ENCODE data around the gene MCRIP1. TPM values are rescaled to one million over a fixed set of nuclear protein-coding genes. Genes with fewer than 3 reads are reported as not detected.

Gene MCRIP1
- total and polyA plus RNA-seq, 2 of the 13 experiments (the other 11 are each of a cell fraction or from before 2014, with no cell fraction given) = 79.7 to 84.9 TPM

DNA sequence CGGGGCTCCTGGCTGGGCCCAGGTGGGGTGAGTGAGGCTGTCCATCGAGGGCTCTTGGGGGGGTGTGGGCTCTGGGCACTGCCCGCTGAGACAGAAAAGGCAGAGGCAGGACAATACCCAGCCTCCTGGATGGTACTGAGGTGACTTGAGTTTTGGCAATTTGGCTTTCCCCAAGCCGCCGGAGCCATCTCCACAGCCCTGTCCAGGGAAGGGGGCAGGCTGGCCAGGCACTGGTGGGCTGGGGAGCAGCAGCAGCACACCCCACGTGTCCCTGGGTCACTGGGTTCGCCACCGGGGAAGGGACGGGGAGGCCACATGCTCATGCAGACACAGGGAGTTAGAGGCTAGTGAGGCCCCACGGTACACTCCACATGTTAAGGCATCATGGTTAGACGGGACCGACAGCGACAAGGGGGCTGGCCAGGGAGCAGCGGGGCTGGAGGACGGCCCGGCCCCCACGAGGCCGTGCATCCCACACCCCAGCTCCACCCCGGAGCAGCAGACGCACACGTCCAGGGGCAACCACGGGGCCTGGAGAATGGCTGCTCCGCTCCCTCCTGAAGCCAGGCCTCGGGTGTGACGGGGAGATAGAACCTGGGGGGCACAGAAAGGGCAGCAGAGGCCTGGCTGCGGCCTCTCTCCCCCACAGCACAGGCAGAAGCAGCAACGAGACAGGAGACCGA, 35.0 kb upstream of the MCRIP1 start (continued):
- TF ChIP-seq, protein P1, sequence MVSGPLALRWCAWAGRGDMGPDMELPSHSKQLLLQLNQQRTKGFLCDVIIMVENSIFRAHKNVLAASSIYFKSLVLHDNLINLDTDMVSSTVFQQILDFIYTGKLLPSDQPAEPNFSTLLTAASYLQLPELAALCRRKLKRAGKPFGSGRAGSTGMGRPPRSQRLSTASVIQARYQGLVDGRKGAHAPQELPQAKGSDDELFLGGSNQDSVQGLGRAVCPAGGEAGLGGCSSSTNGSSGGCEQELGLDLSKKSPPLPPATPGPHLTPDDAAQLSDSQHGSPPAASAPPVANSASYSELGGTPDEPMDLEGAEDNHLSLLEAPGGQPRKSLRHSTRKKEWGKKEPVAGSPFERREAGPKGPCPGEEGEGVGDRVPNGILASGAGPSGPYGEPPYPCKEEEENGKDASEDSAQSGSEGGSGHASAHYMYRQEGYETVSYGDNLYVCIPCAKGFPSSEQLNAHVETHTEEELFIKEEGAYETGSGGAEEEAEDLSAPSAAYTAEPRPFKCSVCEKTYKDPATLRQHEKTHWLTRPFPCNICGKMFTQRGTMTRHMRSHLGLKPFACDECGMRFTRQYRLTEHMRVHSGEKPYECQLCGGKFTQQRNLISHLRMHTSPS (CRISPR knock-in tag; IDR thresholded peaks at IDR 0.05; ENCODE audit: low read depth) = no peak
- TF ChIP-seq POLR2A (IDR thresholded peaks at IDR 0.05; ENCODE audit: insufficient read depth in 1 of 2, low read depth in 2 of 2, low read length in 2 of 2) (peak in 1 of 2 experiments; percentile 71; a peak in 2 of 4 replicates), JDP2 (CRISPR knock-in tag; IDR thresholded peaks at IDR 0.05; ENCODE audit: borderline replicate concordance) (no peak; the same call in 1 of the 2 replicates), ZNF703 (CRISPR knock-in tag; IDR thresholded peaks at IDR 0.05; ENCODE audit: borderline replicate concordance) (0 out of 2 replicates have a peak, but pooled peaks have one; percentile 13), KDM2A (CRISPR knock-in tag; IDR thresholded peaks at IDR 0.05; ENCODE audit: borderline replicate concordance, low read depth) (peak; percentile 41; the same call in 1 of the 2 replicates), GPN1 (CRISPR knock-in tag; IDR thresholded peaks at IDR 0.05; ENCODE audit: borderline replicate concordance) (no peak), SMYD3 (CRISPR knock-in tag; IDR thresholded peaks at IDR 0.05) (peak; percentile 53; the same call in 1 of the 2 replicates), FOXA3 (CRISPR knock-in tag; IDR thresholded peaks at IDR 0.05) (0 out of 2 replicates have a peak, but pooled peaks have one; percentile 13), ZNF333 (CRISPR knock-in tag; IDR thresholded peaks at IDR 0.05; ENCODE audit: borderline replicate concordance) (no peak), ZSCAN20 (CRISPR knock-in tag; IDR thresholded peaks at IDR 0.05; ENCODE audit: borderline replicate concordance) (0 out of 2 replicates have a peak, but pooled peaks have one; percentile 40), ZNF713 (CRISPR knock-in tag; IDR thresholded peaks at IDR 0.05) (no peak), ATAD3A (CRISPR knock-in tag; IDR thresholded peaks at IDR 0.05) (no peak), TCF7L2 (IDR thresholded peaks at IDR 0.05; ENCODE audit: low read depth, low read length) (no peak), ERF (CRISPR knock-in tag; IDR thresholded peaks at IDR 0.05) (0 out of 2 replicates have a peak, but pooled peaks have one; percentile 8), GABPB1 (CRISPR knock-in tag; IDR thresholded peaks at IDR 0.05) (peak; percentile 31; the same call in 1 of the 2 replicates)
- TF ChIP-seq, protein P2, sequence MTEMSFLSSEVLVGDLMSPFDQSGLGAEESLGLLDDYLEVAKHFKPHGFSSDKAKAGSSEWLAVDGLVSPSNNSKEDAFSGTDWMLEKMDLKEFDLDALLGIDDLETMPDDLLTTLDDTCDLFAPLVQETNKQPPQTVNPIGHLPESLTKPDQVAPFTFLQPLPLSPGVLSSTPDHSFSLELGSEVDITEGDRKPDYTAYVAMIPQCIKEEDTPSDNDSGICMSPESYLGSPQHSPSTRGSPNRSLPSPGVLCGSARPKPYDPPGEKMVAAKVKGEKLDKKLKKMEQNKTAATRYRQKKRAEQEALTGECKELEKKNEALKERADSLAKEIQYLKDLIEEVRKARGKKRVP (CRISPR knock-in tag; IDR thresholded peaks at IDR 0.05) = peak in 1 of 2 experiments; percentile 23; a peak in 1 of 4 replicates
- TF ChIP-seq, protein P3, sequence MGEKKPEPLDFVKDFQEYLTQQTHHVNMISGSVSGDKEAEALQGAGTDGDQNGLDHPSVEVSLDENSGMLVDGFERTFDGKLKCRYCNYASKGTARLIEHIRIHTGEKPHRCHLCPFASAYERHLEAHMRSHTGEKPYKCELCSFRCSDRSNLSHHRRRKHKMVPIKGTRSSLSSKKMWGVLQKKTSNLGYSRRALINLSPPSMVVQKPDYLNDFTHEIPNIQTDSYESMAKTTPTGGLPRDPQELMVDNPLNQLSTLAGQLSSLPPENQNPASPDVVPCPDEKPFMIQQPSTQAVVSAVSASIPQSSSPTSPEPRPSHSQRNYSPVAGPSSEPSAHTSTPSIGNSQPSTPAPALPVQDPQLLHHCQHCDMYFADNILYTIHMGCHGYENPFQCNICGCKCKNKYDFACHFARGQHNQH (CRISPR knock-in tag; IDR thresholded peaks at IDR 0.05) = no peak
- TF ChIP-seq, protein P4, sequence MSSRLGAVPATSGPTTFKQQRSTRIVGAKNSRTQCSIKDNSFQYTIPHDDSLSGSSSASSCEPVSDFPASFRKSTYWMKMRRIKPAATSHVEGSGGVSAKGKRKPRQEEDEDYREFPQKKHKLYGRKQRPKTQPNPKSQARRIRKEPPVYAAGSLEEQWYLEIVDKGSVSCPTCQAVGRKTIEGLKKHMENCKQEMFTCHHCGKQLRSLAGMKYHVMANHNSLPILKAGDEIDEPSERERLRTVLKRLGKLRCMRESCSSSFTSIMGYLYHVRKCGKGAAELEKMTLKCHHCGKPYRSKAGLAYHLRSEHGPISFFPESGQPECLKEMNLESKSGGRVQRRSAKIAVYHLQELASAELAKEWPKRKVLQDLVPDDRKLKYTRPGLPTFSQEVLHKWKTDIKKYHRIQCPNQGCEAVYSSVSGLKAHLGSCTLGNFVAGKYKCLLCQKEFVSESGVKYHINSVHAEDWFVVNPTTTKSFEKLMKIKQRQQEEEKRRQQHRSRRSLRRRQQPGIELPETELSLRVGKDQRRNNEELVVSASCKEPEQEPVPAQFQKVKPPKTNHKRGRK (CRISPR knock-in tag; IDR thresholded peaks at IDR 0.05) = no peak
- TF ChIP-seq, protein P5, sequence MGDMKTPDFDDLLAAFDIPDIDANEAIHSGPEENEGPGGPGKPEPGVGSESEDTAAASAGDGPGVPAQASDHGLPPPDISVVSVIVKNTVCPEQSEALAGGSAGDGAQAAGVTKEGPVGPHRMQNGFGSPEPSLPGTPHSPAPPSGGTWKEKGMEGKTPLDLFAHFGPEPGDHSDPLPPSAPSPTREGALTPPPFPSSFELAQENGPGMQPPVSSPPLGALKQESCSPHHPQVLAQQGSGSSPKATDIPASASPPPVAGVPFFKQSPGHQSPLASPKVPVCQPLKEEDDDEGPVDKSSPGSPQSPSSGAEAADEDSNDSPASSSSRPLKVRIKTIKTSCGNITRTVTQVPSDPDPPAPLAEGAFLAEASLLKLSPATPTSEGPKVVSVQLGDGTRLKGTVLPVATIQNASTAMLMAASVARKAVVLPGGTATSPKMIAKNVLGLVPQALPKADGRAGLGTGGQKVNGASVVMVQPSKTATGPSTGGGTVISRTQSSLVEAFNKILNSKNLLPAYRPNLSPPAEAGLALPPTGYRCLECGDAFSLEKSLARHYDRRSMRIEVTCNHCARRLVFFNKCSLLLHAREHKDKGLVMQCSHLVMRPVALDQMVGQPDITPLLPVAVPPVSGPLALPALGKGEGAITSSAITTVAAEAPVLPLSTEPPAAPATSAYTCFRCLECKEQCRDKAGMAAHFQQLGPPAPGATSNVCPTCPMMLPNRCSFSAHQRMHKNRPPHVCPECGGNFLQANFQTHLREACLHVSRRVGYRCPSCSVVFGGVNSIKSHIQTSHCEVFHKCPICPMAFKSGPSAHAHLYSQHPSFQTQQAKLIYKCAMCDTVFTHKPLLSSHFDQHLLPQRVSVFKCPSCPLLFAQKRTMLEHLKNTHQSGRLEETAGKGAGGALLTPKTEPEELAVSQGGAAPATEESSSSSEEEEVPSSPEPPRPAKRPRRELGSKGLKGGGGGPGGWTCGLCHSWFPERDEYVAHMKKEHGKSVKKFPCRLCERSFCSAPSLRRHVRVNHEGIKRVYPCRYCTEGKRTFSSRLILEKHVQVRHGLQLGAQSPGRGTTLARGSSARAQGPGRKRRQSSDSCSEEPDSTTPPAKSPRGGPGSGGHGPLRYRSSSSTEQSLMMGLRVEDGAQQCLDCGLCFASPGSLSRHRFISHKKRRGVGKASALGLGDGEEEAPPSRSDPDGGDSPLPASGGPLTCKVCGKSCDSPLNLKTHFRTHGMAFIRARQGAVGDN (CRISPR knock-in tag; IDR thresholded peaks at IDR 0.05) = peak; percentile 30; the same call in 1 of the 2 replicates
